HG03571 (cell line): Measurements from ENCODE around the gene EFHD2.
"Not testable (repeated sequence)": the region's sequence is repeated elsewhere in the genome, so short reads cannot be mapped to it uniquely, and the experiment has no call there.

Experiments used
- ATAC-seq: cut with Tn5 transposase; IDR thresholded peaks from one replicate; pipeline ENCODE4 v1.9.1; 2021; ENCODE audit not compliant: unreplicated experiment

EFHD2 gene

DNA sequence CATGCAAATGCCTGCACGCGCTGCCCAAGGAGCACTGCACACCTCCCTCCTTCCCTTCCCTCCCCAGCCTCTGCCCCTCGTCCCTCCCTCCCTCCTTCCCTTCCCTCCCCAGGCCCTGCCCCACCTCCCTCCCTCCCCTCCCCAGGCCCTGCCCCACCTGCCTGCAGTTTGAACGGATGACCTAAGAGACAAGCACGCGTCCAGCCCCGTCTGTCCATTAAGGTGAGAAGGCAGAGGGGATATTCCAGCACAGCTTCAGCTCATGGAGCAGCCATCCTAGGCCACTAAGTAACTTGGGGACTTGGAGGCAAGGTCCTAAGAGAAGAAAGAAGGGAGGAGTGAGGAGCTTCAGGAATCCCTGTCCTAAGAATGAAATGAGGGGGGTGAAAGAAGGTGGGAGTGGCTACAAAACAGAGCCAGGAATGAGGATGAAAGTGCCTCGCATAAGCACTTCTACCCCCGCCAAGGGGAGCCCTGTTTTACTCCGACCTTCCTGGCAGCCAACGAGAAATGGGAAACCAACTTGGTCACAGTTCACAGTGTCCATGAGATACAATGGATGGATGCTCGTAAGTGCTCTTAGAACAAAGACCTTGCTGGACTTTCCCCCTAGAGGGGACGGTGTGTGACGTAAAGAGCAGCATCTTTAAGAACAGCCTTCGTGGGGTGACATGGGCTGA lies 21.3 kb upstream of the EFHD2 start:
- ATAC-seq, result no peak

GRCh38 chr1:15389828-15390227 lies 19.9 kb upstream of the EFHD2 start:
- not testable (repeated sequence) for ATAC-seq

GRCh38 chr1:15390667-15391066 lies 19.0 kb upstream of the EFHD2 start:
- no peak for ATAC-seq

DNA sequence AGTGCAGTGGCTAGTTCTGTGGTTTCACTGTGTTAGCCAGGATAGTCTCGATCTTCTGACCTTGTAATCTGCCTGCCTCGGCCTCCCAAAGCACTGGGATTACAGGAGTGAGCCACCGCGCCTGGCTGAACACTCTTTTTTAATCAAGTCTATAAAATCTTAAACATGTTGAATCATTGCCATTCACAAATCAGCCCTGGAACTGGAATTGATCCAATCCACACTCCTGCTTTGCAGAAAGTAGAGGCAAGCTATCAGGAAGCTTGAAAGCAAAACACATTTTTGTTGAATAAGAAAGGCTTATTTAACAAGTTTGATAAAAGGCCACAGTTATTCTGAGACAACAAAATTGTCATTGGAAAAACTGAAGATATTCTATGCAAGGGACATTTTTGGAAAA lies 18.3 kb upstream of the EFHD2 start:
- no peak for ATAC-seq

DNA sequence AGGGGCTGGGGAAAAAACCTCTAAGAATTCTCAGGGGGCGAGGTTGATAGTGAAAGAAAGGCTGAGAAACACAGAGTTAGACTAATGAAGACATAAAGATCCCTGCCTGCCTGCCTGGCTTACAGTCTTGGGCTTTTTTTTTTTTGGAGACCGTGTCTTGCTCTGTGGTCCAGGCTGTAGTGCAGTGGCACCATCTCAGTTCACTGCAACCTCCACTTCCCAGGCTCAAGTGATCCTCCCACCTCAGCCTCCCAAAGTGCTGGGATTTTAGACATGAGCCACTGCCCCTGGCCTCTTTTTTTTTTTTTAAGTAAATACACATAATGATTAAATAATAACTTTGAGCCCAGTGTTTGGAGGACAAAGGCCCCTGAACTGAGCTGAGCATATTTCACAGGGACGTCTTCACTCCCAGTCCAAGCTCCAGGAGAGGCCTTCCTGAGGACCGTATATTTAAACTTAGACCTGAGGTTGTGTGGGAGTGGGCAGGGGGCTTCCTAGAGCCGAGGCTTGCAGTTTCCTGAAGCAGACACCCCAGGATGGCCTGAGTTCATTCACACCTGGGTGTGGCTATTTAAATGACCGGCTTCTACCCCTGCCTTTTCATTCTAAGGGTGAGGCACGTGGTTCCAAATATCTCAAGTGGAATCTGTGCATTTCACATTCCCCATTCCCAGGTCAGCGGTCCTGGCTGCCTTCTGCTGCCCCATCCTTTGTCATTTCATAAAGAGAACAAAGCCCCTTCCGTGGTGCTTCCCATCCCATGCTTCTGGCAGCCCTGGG lies 16.0 kb upstream of the EFHD2 start:
- ATAC-seq, result no peak

- no peak for ATAC-seq
Measured at GRCh38 chr1:15394258-15394690, 15.4 kb upstream of the EFHD2 start.

- no peak for ATAC-seq
Measured at GRCh38 chr1:15397236-15397635, 12.5 kb upstream of the EFHD2 start.

DNA sequence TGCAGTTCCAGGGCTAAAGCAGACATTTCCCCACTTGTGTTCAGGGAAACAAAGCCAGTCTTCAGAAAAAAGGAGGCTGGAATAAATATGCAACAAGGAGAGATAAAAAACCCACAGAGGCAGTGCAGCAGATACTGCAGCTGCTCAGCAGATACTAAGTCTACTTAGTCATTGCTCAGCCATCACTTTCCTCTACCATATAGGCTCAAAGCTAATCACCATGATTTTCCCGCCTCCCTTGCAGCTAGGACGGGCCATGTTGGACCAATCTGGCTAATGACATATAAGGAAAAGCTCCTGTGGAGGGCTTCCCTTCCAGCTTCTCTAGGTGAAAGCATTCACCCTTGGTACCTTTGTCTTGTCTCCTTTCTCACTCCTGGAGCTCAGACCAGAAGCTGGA lies 10.0 kb upstream of the EFHD2 start:
- no peak for ATAC-seq

- no peak for ATAC-seq
Measured at GRCh38 chr1:15400627-15401026, 9.1 kb upstream of the EFHD2 start.

DNA sequence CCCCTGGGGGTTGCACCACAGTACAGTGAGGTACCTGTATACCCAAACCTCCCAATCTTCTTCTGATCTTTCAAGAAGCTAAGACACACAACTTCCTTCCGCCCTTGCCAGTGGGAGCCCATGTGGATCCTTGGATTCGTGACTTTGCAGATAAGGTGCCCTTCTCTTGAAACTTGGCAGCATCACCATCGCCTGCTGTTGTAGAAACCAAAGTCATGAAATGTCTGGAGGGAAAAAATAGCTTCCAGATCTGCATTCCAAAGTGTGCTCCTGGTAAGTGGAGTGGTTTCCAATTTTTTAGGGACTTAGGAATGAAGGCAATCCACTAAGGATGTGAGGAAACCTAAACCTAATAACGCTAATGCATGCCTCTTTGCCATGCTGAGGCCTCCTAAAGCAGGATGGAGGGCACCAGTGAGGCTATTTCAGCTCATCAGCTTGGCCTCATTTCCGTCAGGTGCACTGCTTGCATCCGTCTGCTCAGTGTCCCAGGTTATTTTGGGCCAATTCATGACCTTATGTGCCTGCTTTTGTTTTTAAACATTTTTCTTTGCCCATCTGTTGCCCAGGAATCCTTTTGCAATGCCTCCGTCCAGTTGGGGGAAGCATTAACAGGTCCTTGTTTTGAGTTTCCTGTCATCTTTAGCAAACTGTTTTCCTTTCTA lies 8.2 kb upstream of the EFHD2 start:
- no peak for ATAC-seq

- no peak for ATAC-seq
Measured at GRCh38 chr1:15402809-15403450, 6.8 kb upstream of the EFHD2 start.

DNA sequence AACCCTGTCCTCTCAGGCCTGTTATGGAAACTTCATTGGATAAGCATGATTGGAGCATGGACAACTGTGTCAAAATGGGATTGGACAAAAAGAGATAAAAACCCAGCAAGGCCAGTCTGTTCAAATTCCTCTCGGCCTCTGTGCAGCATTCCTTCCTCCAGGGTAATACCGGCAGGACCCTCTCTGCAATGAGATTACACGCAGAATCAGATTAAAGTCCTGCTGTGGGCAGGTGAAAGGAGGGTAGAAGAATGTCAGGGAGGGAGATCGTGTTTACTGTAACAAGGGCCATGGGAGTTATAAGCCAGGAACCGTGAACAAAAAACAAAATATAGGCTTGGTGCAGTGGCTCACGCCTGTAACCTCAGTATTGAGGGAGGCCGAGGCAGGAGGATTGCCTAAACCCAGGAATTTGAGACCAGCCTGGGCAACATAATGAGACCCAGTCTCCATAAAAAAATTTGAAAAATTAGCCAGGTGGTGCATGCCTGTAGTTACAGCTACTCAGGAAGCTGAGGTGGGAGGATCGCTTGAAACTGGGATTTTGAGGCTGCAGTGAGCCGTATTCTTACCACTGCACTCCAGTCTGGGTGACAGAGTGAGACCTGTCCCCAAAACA lies 5.6 kb upstream of the EFHD2 start:
- ATAC-seq, result no peak

- ATAC-seq, result no peak
Measured at GRCh38 chr1:15405106-15405850, 4.4 kb upstream of the EFHD2 start.

GRCh38 chr1:15406614-15407559 lies 2.8 kb upstream of the EFHD2 start:
- no peak for ATAC-seq

- no peak for ATAC-seq
Measured at GRCh38 chr1:15407580-15407979, 2.1 kb upstream of the EFHD2 start.

DNA sequence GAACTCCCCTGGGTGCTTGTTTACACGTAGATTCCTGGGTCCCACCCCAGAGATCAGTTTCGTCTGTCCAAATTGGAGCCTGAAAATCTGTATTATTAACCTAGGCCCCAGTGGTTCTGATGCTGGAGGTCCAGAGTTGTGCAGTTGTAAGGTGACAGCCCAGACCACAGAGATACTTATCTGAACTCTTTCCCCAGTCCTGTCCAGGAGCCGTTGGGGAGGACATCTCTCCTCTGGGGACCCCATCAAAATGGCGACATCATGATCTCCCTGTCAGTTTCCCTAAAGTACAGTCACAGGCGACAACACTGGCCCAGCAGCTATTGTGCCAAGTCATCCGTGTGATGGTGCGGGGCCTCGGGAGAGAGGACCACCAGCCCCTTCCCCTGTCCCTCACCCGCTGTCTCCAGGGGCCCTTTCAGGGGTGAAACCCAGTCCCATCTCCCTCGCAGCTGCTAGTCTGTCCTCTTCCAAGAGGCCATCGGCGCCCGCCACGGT lies 749 bp upstream of the EFHD2 start:
- no peak for ATAC-seq

DNA sequence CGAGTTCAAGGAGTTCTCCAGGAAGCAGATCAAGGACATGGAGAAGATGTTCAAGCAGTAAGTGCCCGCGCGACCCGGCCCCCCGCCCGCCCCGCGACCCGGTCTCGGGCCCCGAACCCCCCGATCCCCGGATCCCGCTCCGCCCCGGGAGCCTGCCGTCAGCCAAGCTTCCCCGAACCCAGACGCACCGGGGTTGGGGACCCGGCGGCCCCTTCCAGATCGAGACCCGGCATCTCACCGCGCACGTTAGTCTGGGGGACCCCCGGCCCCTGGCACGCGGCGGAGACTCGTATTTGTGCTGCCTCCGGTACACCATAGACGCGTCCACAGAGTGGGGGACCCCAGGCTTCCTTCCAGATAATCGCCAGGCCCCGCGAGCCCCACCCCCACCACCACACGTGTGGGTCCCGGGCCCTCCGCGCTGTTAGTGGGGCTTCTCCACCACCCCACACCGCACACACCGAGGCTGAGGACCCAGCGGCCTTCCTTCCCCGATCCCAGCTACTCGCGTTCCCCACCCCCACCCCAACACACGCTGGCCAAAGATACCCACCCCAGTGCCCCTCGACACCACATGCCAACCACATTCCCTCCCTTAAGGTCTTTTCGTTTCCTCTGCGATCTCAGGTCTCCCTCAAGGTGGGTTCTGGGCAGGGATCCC lies 665 bp downstream of the EFHD2 start:
- no peak for ATAC-seq

DNA sequence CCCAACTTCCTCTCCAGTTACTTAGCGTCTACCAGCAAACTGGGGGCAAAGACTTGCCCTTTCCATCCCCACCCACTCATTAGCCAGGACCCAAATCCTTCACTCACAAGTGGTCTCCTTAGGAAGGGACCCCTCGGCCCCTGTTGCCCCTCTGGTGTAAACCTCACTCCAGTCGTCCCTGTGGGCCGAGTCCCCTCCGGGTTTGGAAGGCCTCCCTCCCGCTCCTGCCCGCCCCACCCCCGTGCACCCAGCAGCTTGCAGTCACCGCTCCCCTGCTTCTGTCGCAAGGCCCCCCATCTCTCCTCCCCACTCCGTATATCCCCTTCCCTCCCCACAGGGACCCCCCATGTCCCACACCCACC lies 1.2 kb downstream of the EFHD2 start:
- ATAC-seq, result no peak
